Effector memory CD4-positive, alpha-beta T cell (primary cell): Measurements from ENCODE around the gene CCDC61.

Experiments used
- DNase-seq, 3 donors: peaks; one replicate each; pipeline ENCODE4 v3.0.0-alpha.2; 2020
- H3K27ac ChIP-seq: 2 replicates; pipeline ENCODE4 v1.7.0; 2013; ENCODE audit warnings: mild to moderate bottlenecking, low read length, moderate library complexity; ENCODE audit not compliant: insufficient read depth, poor library complexity, severe bottlenecking
- H3K27me3 ChIP-seq: replicated peaks from 2 replicates; pipeline ENCODE4 v1.7.0; 2013; ENCODE audit warnings: mild to moderate bottlenecking, low read length; ENCODE audit not compliant: insufficient read depth, control insufficient read depth, poor library complexity, severe bottlenecking
- H3K36me3 ChIP-seq: 2 replicates; pipeline ENCODE4 v1.7.0; 2013; ENCODE audit warnings: mild to moderate bottlenecking, low read length, moderate library complexity; ENCODE audit not compliant: control insufficient read depth, insufficient read depth
- H3K4me1 ChIP-seq: 2 replicates; pipeline ENCODE4 v1.7.0; 2013; ENCODE audit warnings: low read length, mild to moderate bottlenecking; ENCODE audit not compliant: control insufficient read depth, insufficient read depth, poor library complexity, severe bottlenecking
- H3K4me3 ChIP-seq: 2 replicates; pipeline ENCODE4 v1.7.0; 2013; ENCODE audit warnings: low read length, low read depth, mild to moderate bottlenecking; ENCODE audit not compliant: insufficient read depth, poor library complexity, severe bottlenecking
- H3K9me3 ChIP-seq: 2 replicates; pipeline ENCODE4 v1.7.0; 2013; ENCODE audit warnings: mild to moderate bottlenecking, low read length, moderate library complexity; ENCODE audit not compliant: control insufficient read depth

Gene CCDC61

GRCh38 chr19:45973553-45974338, 21.5 kb upstream of the CCDC61 start, which contains the start of gene NOVA2:
TSS of gene NOVA2 (minus strand) at chr19:45973865. CDS start at chr19:45973351, 514 bp downstream.
- no peak within 1 kb of the TSS for H3K4me3 ChIP-seq
- no peak for DNase-seq
- peaks cover 25% of the 10 kb centered on the region for H3K27me3 ChIP-seq
- H3K27ac ChIP-seq, result no peak within 1 kb of the TSS
- no peaks in the 10 kb centered on the region for H3K36me3 ChIP-seq
- H3K4me1 ChIP-seq, result peaks cover 2% of the 10 kb centered on the region
- H3K9me3 ChIP-seq, result no peaks in the 10 kb centered on the region

GRCh38 chr19:45975306-45976070, 19.8 kb upstream of the CCDC61 start:
- peaks cover 25% of the 10 kb centered on the region for H3K27me3 ChIP-seq
- H3K36me3 ChIP-seq, result no peaks in the 10 kb centered on the region
- H3K4me3 ChIP-seq, result no peak overlapping the region
- no peak for DNase-seq
- H3K4me1 ChIP-seq, result peaks cover 2% of the 10 kb centered on the region
- H3K9me3 ChIP-seq, result no peaks in the 10 kb centered on the region
- no peak overlapping the region for H3K27ac ChIP-seq

- no peaks in the 10 kb centered on the region for H3K9me3 ChIP-seq
- no peak overlapping the region for H3K27ac ChIP-seq
- no peaks in the 10 kb centered on the region for H3K36me3 ChIP-seq
- no peak overlapping the region for H3K4me3 ChIP-seq
- DNase-seq, result no peak
- peaks cover 2% of the 10 kb centered on the region for H3K4me1 ChIP-seq
- H3K27me3 ChIP-seq, result peaks cover 23% of the 10 kb centered on the region
Observed at GRCh38 chr19:45976178-45976577, 19.1 kb upstream of the CCDC61 start.

- no peak for DNase-seq
- H3K9me3 ChIP-seq, result no peaks in the 10 kb centered on the region
- H3K27ac ChIP-seq, result no peak overlapping the region
- peaks cover 2% of the 10 kb centered on the region for H3K4me1 ChIP-seq
- H3K4me3 ChIP-seq, result no peak overlapping the region
- peaks cover 10% of the 10 kb centered on the region for H3K27me3 ChIP-seq
- H3K36me3 ChIP-seq, result no peaks in the 10 kb centered on the region
Observed at GRCh38 chr19:45978156-45978555, 17.1 kb upstream of the CCDC61 start.

GRCh38 chr19:45981350-45981749, 13.9 kb upstream of the CCDC61 start:
- H3K4me3 ChIP-seq, result no peak overlapping the region
- no peak for DNase-seq
- no peak overlapping the region for H3K27ac ChIP-seq
- H3K27me3 ChIP-seq, result no peaks in the 10 kb centered on the region
- H3K36me3 ChIP-seq, result no peaks in the 10 kb centered on the region
- H3K9me3 ChIP-seq, result no peaks in the 10 kb centered on the region
- no peaks in the 10 kb centered on the region for H3K4me1 ChIP-seq

GRCh38 chr19:45985321-45985720, 9.9 kb upstream of the CCDC61 start:
- Histone ChIP-seq H3K27me3 (peaks cover 4% of the 10 kb centered on the region), H3K27ac (no peak overlapping the region), H3K4me3 (no peak overlapping the region), H3K36me3 (no peaks in the 10 kb centered on the region), H3K4me1 (no peaks in the 10 kb centered on the region), H3K9me3 (no peaks in the 10 kb centered on the region)
- DNase-seq, result no peak

GRCh38 chr19:45990113-45990728, 5.0 kb upstream of the CCDC61 start:
- no peaks in the 10 kb centered on the region for H3K9me3 ChIP-seq
- H3K4me1 ChIP-seq, result no peaks in the 10 kb centered on the region
- H3K27ac ChIP-seq, result no peak overlapping the region
- no peak for DNase-seq
- H3K27me3 ChIP-seq, result peaks cover 4% of the 10 kb centered on the region
- H3K36me3 ChIP-seq, result no peaks in the 10 kb centered on the region
- H3K4me3 ChIP-seq, result no peak overlapping the region

GRCh38 chr19:45994456-45994997, 740 bp upstream of the CCDC61 start:
- Histone ChIP-seq H3K4me1 (no peaks in the 10 kb centered on the region), H3K27me3 (no peaks in the 10 kb centered on the region), H3K27ac (peak overlapping the region; percentile 34), H3K36me3 (no peaks in the 10 kb centered on the region), H3K9me3 (no peaks in the 10 kb centered on the region), H3K4me3 (peak overlapping the region; percentile 51)
- DNase-seq, result no peak

- Histone ChIP-seq H3K27me3 (no peaks in the 10 kb centered on the region), H3K4me1 (peaks cover 8% of the 10 kb centered on the region), H3K27ac (peak overlapping the region; percentile 72), H3K9me3 (no peaks in the 10 kb centered on the region), H3K36me3 (no peaks in the 10 kb centered on the region), H3K4me3 (peak overlapping the region; percentile 64)
- no peak for DNase-seq
Observed at GRCh38 chr19:45995715-45996385, 583 bp downstream of the CCDC61 start.
